Measurements from ENCODE around the gene MAD1L1. TPM values are rescaled to one million over a fixed set of nuclear protein-coding genes. Genes with fewer than 3 reads are reported as not detected.

Gene MAD1L1
- total and polyA plus RNA-seq, 7 experiments from 2014 or later: 112 to 314 (median 136) TPM

- ATAC-seq (no peak), DNase-seq (no peak)
- Histone ChIP-seq H3K9me3 (ENCODE audit: control insufficient read depth in 2 of 3, low read length in 3 of 3) (no peaks in the 10 kb centered on the region), H3K4me1 (ENCODE audit: control insufficient read depth in 2 of 2, insufficient read depth in 2 of 2, low read length in 2 of 2) (peaks cover 9 to 14% of the 10 kb centered on the region in 2 donors), H3K36me3 (ENCODE audit: control insufficient read depth in 2 of 3, insufficient read depth in 3 of 3, low read length in 3 of 3) (peaks cover 0 to 3% (median 0%) of the 10 kb centered on the region in 3 experiments), H3K27ac (ENCODE audit: low read depth, low read length) (no peak overlapping the region), H3K27me3 (ENCODE audit: control insufficient read depth in 2 of 2, insufficient read depth in 2 of 2, low read length in 2 of 2) (no peaks in the 10 kb centered on the region), H3K4me3 (ENCODE audit: low read length) (no peak overlapping the region)
- POLR2A ChIA-PET: interaction anchor here (0.6 kb wide), 1 partner anchor 8 kb away, joined by 3 read pairs; no protein-coding TSS in a partner anchor
- Mint-ChIP-seq H3K4me1 (peaks cover 13 to 32% (median 24%) of the 10 kb centered on the region in 7 donors), H3K27ac (peak overlapping the region in 1 of 9 donors; percentile 65), H3K9me3 (peaks cover 0 to 3% (median 0%) of the 10 kb centered on the region in 11 donors), H3K36me3 (peaks cover 0 to 13% (median 8%) of the 10 kb centered on the region in 5 donors), H3K27me3 (no peaks in the 10 kb centered on the region), H3K4me3 (no peak overlapping the region)
- CTCF ChIA-PET: interaction anchor here (1.1 kb wide), 1 partner anchor 32 kb away, joined by 3 read pairs; no protein-coding TSS in a partner anchor
- intact Hi-C loops (cut with micrococcal nuclease): no loop called here
Measured at GRCh38 chr7:2045559-2046405, 187.0 kb downstream of the MAD1L1 start.

- Mint-ChIP-seq H3K9me3 (peaks cover 0 to 3% (median 0%) of the 10 kb centered on the region in 11 donors), H3K27me3 (no peaks in the 10 kb centered on the region), H3K36me3 (peaks cover 0 to 13% (median 8%) of the 10 kb centered on the region in 5 donors), H3K4me1 (peaks cover 18 to 36% (median 29%) of the 10 kb centered on the region in 7 donors), H3K4me3 (no peak overlapping the region), H3K27ac (no peak overlapping the region)
- ChIA-PET POLR2A (no interaction called here), CTCF (no interaction called here)
- no peak overlapping the region for H3K4me3 ChIP-seq (ENCODE audit: low read length)
- no peaks in the 10 kb centered on the region for H3K27me3 ChIP-seq (ENCODE audit: control insufficient read depth in 2 of 2, insufficient read depth in 2 of 2, low read length in 2 of 2)
- intact Hi-C loops (cut with micrococcal nuclease): no loop called here
- H3K36me3 ChIP-seq (ENCODE audit: control insufficient read depth in 2 of 3, insufficient read depth in 3 of 3, low read length in 3 of 3): peaks cover 0 to 3% (median 0%) of the 10 kb centered on the region in 3 experiments
- no peak for ATAC-seq
- H3K4me1 ChIP-seq (ENCODE audit: control insufficient read depth in 2 of 2, insufficient read depth in 2 of 2, low read length in 2 of 2): peaks cover 1 to 14% of the 10 kb centered on the region in 2 donors
- DNase-seq: no peak
- no peak overlapping the region for H3K27ac ChIP-seq (ENCODE audit: low read depth, low read length)
- no peaks in the 10 kb centered on the region for H3K9me3 ChIP-seq (ENCODE audit: control insufficient read depth in 2 of 3, low read length in 3 of 3)
Measured at GRCh38 chr7:2044883-2045471, 187.8 kb downstream of the MAD1L1 start.

- Mint-ChIP-seq H3K36me3 (peaks cover 0 to 13% (median 8%) of the 10 kb centered on the region in 5 donors), H3K27me3 (no peaks in the 10 kb centered on the region), H3K27ac (peak overlapping the region in 1 of 9 donors; percentile 65), H3K4me1 (peaks cover 23 to 42% (median 35%) of the 10 kb centered on the region in 7 donors), H3K4me3 (no peak overlapping the region), H3K9me3 (peaks cover 0 to 3% (median 0%) of the 10 kb centered on the region in 11 donors)
- Histone ChIP-seq H3K9me3 (ENCODE audit: control insufficient read depth in 2 of 3, low read length in 3 of 3) (no peaks in the 10 kb centered on the region), H3K4me3 (ENCODE audit: low read length) (no peak overlapping the region), H3K27ac (ENCODE audit: low read depth, low read length) (no peak overlapping the region), H3K36me3 (ENCODE audit: control insufficient read depth in 2 of 3, insufficient read depth in 3 of 3, low read length in 3 of 3) (peaks cover 0 to 3% (median 0%) of the 10 kb centered on the region in 3 experiments), H3K27me3 (ENCODE audit: control insufficient read depth in 2 of 2, insufficient read depth in 2 of 2, low read length in 2 of 2) (no peaks in the 10 kb centered on the region), H3K4me1 (ENCODE audit: control insufficient read depth in 2 of 2, insufficient read depth in 2 of 2, low read length in 2 of 2) (peaks cover under 1 to 14% of the 10 kb centered on the region in 2 donors)
- POLR2A ChIA-PET: no interaction called here
- DNase-seq: no peak
- no peak for ATAC-seq
- CTCF ChIA-PET: no interaction called here
- intact Hi-C loops (cut with micrococcal nuclease): no loop called here
Measured at GRCh38 chr7:2044311-2044882, 188.3 kb downstream of the MAD1L1 start.

- Mint-ChIP-seq H3K27me3 (no peaks in the 10 kb centered on the region), H3K36me3 (peaks cover 0 to 13% (median 8%) of the 10 kb centered on the region in 5 donors), H3K4me3 (no peak overlapping the region), H3K4me1 (peaks cover 27 to 47% (median 40%) of the 10 kb centered on the region in 7 donors), H3K9me3 (peaks cover 0 to 3% (median 0%) of the 10 kb centered on the region in 11 donors), H3K27ac (no peak overlapping the region)
- ChIA-PET POLR2A (no interaction called here), CTCF (no interaction called here)
- no peaks in the 10 kb centered on the region for H3K27me3 ChIP-seq (ENCODE audit: control insufficient read depth in 2 of 2, insufficient read depth in 2 of 2, low read length in 2 of 2)
- peaks cover 0 to 3% (median 0%) of the 10 kb centered on the region in 3 experiments for H3K36me3 ChIP-seq (ENCODE audit: control insufficient read depth in 2 of 3, insufficient read depth in 3 of 3, low read length in 3 of 3)
- intact Hi-C loops (cut with micrococcal nuclease): no loop called here
- DNase-seq (no peak), ATAC-seq (no peak)
- peaks cover 9 to 22% of the 10 kb centered on the region in 2 donors for H3K4me1 ChIP-seq (ENCODE audit: control insufficient read depth in 2 of 2, insufficient read depth in 2 of 2, low read length in 2 of 2)
- no peak overlapping the region for H3K4me3 ChIP-seq (ENCODE audit: low read length)
- no peak overlapping the region for H3K27ac ChIP-seq (ENCODE audit: low read depth, low read length)
- H3K9me3 ChIP-seq (ENCODE audit: control insufficient read depth in 2 of 3, low read length in 3 of 3): no peaks in the 10 kb centered on the region
Measured at GRCh38 chr7:2043316-2044039, 189.3 kb downstream of the MAD1L1 start.

GRCh38 chr7:2042650-2043049 lies 190.1 kb downstream of the MAD1L1 start:
- no peak overlapping the region for H3K27ac ChIP-seq (ENCODE audit: low read depth, low read length)
- peak overlapping the region in 1 of 9 donors; percentile 93 for H3K27ac Mint-ChIP-seq
- DNase-seq: no peak
- no peaks in the 10 kb centered on the region for H3K27me3 ChIP-seq (ENCODE audit: control insufficient read depth in 2 of 2, insufficient read depth in 2 of 2, low read length in 2 of 2)
- POLR2A ChIA-PET: no interaction called here
- CTCF ChIA-PET: no interaction called here
- ATAC-seq: no peak
- H3K9me3 ChIP-seq (ENCODE audit: control insufficient read depth in 2 of 3, low read length in 3 of 3): no peaks in the 10 kb centered on the region
- H3K27me3 Mint-ChIP-seq: no peaks in the 10 kb centered on the region
- peaks cover 0 to 13% (median 8%) of the 10 kb centered on the region in 5 donors for H3K36me3 Mint-ChIP-seq
- H3K36me3 ChIP-seq (ENCODE audit: control insufficient read depth in 2 of 3, insufficient read depth in 3 of 3, low read length in 3 of 3): peaks cover 0 to 3% (median 0%) of the 10 kb centered on the region in 3 experiments
- H3K9me3 Mint-ChIP-seq: peaks cover 0 to 3% (median 0%) of the 10 kb centered on the region in 11 donors
- H3K4me1 ChIP-seq (ENCODE audit: control insufficient read depth in 2 of 2, insufficient read depth in 2 of 2, low read length in 2 of 2): peaks cover 12 to 23% of the 10 kb centered on the region in 2 donors
- intact Hi-C loops (cut with micrococcal nuclease): no loop called here
- H3K4me3 Mint-ChIP-seq: no peak overlapping the region
- no peak overlapping the region for H3K4me3 ChIP-seq (ENCODE audit: low read length)
- peaks cover 31 to 52% (median 47%) of the 10 kb centered on the region in 7 donors for H3K4me1 Mint-ChIP-seq
